Measurements from ENCODE around the gene STK32B.

The STK32B gene

DNA sequence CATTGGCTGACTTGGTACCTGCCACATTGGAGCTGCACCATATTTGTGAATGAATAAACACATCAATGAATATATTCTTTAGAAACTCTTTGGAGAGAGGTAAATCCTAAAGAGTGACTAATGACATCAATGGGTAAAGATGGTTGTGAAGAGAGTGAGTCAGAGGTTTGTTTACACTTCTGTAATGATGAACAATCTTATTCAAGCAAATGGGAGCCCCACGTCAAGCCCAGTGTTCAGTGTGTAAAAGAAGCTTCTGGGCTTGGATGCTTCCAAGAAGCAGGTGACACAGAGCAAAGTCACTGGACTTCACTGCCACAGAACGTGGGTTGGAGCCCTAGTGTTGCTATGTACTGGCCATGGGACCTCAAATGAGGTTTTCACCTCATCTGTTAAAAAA, 319.0 kb downstream of the STK32B start:
- no peak for DNase-seq

- DNase-seq, result no peak
Observed at GRCh38 chr4:5371415-5372190, 320.3 kb downstream of the STK32B start.

DNA sequence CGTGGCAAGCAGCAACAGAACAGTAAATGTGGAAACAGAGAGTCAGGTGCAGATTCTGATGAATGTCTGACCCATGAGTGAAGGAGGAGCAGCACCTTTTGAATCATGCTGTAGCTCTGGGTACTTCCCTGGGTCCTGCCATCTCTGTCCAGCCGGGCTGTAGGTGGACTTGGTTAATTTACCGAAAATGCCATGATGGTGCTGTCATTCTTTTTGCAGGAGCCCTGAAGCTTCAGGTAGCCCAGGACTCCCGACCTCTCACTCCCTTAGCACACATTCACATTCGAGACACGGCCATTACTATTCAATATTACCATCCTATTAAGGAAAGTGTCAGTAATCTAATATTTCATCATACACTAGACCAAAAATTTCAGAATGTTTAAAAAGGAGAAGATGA, 320.9 kb downstream of the STK32B start:
- no peak for DNase-seq

DNA sequence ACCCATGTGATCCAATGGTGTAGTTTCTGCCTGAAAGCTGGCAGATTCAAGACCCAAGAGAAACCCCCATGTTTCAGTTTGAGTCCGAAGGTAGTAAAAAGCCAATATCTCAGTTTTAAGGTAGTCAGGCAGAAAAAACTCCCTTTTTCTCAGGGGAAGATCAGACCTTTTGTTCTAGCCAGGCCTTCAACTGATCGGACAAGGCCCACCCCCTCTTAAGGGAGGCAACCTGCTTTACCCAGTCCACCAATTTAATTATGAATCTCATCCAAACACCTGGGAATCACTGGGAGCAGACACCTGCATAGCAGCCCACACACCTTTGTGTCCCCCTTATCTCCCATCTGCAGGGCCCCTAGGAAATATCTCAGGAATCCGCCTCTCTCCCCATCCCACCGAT, 322.0 kb downstream of the STK32B start:
- DNase-seq, result no peak

GRCh38 chr4:5374592-5374991, 323.3 kb downstream of the STK32B start:
- DNase-seq, result no peak

- DNase-seq, result no peak
Observed at GRCh38 chr4:5374994-5375393, 323.7 kb downstream of the STK32B start.

- no peak for DNase-seq
Observed at GRCh38 chr4:5376015-5376414, 324.7 kb downstream of the STK32B start.

- no peak for DNase-seq
Observed at GRCh38 chr4:5378002-5378401, 326.7 kb downstream of the STK32B start.

GRCh38 chr4:5379895-5380294, 328.6 kb downstream of the STK32B start:
- DNase-seq, result no peak

- DNase-seq, result no peak
Observed at GRCh38 chr4:5381961-5382441, 330.7 kb downstream of the STK32B start.

GRCh38 chr4:5383191-5383980, 332.1 kb downstream of the STK32B start:
- no peak for DNase-seq

GRCh38 chr4:5385741-5386311, 334.5 kb downstream of the STK32B start:
- DNase-seq, result no peak

GRCh38 chr4:5386921-5387320, 335.6 kb downstream of the STK32B start:
- no peak for DNase-seq

GRCh38 chr4:5387457-5387856, 336.2 kb downstream of the STK32B start:
- DNase-seq, result no peak

DNA sequence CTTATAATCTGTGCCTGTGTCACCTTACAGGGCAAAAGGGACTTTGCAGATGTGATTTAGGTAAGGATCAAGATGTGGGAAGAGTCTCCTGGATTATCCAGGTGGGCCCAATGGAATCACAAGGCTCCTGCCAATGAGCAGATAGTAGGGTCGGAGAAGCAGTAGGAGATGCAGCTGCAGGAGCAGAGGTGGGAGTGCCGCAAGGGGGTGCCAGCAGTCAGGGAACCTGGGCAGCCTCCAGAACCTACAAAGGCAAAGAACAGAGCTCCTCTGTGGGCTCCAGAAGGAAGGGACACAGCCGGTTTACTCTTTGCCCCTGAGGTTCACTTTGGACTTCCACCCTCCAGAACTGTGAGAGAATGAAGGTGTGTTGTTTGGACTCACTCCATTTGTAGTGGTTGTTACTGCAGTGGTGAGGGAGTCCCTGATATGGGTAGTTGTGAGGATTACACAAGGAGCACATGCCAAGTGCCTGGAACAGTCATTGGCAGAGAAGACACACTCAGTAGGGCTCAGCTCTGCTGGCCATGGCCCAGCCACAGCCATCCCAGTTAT, 338.6 kb downstream of the STK32B start:
- DNase-seq, result no peak

- no peak for DNase-seq
Observed at GRCh38 chr4:5391492-5391891, 340.2 kb downstream of the STK32B start.

GRCh38 chr4:5393911-5394513, 342.7 kb downstream of the STK32B start:
- DNase-seq, result no peak

GRCh38 chr4:5395781-5396180, 344.5 kb downstream of the STK32B start:
- no peak for DNase-seq

DNA sequence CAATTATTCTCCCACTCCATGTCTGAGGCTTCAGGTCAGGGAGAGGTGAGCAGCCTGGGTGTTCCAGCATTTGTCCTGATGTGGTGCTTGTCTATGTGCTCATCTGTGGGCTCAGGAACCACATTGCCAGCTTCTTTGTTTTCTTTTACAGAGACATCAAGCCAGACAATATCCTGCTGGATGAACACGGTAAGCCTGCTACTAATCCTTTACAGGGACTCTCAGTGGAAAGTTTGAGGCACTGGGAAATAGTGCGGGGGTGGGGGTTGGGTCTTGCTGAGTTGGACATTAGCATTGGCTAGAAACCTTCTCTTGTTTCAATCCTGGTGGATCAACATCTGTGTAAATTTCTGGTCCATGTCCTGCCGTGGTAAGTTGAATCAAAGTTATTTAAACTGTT, 346.8 kb downstream of the STK32B start:
- no peak for DNase-seq

DNA sequence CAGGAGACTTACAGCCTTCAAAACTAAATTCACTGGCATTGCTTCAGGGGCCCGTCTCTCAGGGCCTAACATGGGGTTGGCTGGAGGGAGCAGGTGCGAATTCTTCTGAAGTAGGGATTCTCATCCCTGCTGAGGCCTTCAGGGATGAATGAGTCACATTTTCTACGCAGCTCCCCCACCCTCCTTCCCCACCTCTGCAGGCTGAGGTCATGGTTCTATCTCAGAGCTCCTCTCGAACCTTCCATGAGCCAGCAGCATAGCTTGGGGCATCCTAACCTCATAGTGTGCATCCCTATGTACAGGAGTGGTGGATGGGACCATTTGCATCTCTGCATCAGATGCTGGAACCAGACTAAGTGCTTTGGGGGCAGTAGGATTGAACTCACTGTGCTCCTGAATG, 347.8 kb downstream of the STK32B start:
- no peak for DNase-seq

DNA sequence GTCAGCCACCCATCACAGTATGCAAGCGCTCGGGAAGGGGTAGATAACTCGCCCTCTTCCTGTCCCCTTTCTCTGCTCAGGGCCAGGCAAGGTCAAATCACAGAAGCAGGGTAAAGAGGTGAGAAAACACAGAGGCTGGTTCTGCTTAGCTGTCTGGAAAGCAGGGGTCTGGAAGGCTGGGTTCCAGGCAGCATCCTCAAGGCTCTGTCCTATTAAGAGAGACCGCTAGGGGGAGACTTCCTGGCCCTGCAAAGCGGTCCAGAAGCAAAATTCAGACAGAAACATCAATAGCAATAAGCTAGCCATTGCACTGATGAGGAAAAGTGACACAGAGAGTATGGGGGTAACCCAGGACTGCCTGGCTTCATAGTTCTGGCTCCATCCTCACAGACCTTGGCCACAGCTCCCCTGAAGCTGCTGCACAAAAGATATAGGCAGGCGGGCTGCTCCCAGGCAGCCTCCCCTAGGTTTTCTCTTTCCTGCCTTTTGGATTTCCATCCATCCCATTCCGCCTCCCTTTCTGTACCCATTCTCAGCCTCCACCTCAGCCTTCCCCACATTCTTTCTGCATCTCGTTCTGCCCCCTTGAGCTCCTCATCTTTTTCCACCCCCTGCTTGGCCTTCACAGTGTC, 348.6 kb downstream of the STK32B start:
- no peak for DNase-seq

DNA sequence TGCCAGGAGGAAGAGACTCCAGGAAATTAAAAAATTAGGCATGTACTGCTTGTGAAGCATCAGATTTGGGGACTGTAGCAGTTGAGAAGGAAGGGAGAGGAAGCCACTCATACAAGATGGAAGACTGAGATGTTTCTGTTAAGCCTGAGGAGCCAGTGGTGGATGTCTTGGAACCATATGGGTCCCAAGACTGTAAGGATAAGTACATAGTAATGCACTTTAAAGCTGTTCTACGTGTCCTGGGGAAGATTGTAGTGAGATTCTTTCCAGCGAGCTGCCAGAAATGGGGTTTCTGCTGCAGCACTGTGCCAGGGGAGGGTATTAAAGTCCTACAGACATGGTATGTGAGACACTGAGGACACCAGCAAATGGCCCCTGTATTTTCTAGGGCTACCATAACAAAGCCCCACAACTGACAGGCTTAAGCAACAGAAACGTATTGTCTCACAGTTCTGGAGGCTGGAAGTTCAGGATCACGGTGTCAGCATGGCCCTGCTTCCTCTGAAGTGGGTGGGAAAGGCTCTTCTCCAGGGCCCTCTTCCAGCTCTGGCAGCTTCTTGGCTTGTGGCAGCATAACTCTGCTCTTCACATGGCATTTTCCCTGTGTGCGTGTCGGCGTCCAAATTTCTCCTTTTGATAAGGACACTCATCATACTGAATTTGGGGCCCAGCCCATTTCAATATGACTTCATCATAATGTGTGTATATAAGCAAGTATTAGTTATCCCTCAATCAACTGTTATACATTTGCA, 352.6 kb downstream of the STK32B start:
- DNase-seq, result no peak
